Measurements from ENCODE around the gene PLGRKT. TPM values are rescaled to one million over a fixed set of nuclear protein-coding genes. Genes with fewer than 3 reads are reported as not detected.
A peak's percentile ranks its signal among the peaks of the same experiment; 100 is the strongest.
"Not testable (repeated sequence)": the region's sequence is repeated elsewhere in the genome, so short reads cannot be mapped to it uniquely, and the experiment has no call there.

Gene PLGRKT
- polyA plus RNA-seq, 1 donor, result 31.4 TPM

- peak; percentile 83 for DNase-seq
Observed at GRCh38 chr9:5450359-5451091, 12.8 kb upstream of the PLGRKT start, which contains the start of gene CD274. Gene CD274 (plus strand): TSS chr9:5450542. CDS start chr9:5456114, 5,572 bp downstream.

DNA sequence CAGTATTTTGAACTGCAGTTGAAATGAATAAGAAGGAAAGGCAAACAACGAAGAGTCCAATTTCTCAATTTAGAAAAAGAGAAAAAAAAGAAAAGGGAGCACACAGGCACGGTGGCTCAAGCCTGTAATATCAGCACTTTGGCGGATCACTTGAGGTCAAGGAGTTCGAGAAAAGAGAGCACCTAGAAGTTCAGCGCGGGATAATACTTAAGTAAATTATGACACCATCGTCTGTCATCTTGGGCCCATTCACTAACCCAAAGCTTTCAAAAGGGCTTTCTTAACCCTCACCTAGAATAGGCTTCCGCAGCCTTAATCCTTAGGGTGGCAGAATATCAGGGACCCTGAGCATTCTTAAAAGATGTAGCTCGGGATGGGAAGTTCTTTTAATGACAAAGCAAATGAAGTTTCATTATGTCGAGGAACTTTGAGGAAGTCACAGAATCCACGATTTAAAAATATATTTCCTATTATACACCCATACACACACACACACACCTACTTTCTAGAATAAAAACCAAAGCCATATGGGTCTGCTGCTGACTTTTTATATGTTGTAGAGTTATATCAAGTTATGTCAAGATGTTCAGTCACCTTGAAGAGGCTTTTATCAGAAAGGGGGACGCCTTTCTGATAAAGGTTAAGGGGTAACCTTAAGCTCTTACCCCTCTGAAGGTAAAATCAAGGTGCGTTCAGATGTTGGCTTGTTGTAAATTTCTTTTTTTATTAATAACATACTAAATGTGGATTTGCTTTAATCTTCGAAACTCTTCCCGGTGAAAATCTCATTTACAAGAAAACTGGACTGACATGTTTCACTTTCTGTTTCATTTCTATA, 12.0 kb upstream of the PLGRKT start:
- DNase-seq, result peak; percentile 19

- DNase-seq, result no peak
Observed at GRCh38 chr9:5448461-5449435, 11.0 kb upstream of the PLGRKT start.

DNA sequence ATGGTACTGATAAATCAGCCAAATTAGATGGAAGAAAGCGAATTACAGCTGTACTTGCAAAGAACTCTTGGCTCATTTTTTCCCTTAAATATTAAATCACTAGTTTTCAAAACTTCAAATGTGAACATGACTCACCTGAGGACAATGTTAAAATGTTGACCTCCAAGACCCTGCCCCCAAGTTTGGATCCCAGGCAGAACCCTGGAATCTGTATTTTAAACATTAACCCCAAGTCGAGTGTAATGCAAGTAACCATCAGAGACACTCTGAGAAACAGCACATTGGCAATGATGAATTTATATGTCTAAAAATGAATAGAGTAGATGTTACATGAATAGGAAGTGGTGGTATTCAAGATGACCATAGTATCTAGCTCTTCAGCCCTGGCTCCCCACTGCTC, 10.3 kb upstream of the PLGRKT start:
- DNase-seq, result no peak

GRCh38 chr9:5447337-5447736, 9.6 kb upstream of the PLGRKT start:
- no peak for DNase-seq

DNA sequence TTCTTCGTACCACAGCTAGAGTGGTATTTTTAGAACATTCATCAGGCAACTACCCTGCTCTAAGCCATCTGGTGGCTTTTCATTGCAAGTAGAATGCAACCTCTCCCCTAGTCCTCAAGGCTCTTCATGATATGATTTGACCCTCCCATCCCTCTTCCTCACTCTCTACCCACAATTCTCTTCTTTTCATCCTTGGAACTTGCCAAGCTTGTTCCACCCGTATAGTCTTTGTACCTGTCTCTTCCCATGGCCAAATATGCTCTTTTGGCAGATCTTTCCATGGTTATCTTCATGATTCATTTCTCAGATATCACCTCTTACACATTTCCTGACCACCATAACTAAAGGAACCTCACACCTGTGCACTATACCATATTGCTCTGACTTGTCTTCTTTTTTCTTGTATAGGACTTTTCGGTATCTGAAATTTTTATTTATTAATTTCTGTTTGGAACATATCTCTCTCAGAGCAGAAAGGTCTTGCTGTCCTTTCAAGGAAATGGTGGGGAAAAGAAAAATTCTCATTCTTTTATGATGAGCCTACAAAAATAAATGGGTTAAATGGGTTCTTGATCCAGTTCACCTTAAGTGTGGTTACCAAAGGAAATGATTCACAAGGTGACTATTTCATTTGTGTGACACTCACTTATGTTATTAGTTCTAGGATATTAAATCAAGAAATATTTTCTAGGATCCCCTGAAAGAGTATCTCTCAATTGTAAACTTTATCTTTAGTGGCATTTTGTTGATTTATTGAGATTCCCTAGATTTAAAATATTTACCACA, 8.9 kb upstream of the PLGRKT start:
- DNase-seq, result no peak

GRCh38 chr9:5445886-5446285, 8.2 kb upstream of the PLGRKT start:
- no peak for DNase-seq

- DNase-seq, result not testable (repeated sequence)
Observed at GRCh38 chr9:5445096-5445495, 7.4 kb upstream of the PLGRKT start.

GRCh38 chr9:5443850-5444249, 6.1 kb upstream of the PLGRKT start:
- DNase-seq, result no peak

- no peak for DNase-seq
Observed at GRCh38 chr9:5442400-5443011, 4.8 kb upstream of the PLGRKT start.

DNA sequence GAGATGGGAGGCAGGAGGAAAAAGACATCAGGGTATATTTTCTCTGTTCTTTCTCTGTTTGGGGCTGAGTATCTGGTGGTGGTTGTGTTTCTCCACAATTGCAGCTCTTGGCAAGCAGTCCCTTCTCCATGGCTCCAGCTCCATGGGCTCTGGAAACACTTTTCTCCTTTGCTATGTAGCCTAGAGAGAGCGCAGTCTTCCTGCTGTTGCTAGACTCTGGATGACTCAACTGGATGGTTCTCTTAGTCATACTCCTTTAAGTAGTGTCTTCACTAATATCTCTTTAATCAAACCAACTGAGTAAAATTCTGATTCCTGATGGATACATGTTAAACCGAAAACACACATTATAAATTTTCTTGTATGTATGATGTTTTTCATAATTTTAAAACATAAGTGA, 3.3 kb upstream of the PLGRKT start:
- DNase-seq, result no peak

DNA sequence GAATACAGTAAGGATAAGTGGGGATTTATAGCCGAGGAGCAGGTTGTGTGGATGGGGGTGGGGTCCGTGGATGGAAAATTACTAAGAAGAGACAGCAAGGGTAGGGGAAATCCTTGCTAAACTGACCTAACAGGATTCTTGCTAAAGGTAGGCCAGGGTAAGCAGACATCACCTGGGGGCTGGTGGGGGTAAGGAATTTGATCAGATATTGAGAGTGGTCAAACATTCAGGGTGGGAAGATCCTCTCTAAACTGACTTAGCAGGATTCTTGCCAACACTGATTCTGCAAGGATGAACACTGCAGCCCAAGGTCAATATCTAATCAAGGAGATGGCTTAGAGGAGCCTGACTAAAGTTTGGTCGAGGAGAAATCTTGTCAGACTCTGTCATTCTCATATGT, 2.7 kb upstream of the PLGRKT start:
- no peak for DNase-seq

DNA sequence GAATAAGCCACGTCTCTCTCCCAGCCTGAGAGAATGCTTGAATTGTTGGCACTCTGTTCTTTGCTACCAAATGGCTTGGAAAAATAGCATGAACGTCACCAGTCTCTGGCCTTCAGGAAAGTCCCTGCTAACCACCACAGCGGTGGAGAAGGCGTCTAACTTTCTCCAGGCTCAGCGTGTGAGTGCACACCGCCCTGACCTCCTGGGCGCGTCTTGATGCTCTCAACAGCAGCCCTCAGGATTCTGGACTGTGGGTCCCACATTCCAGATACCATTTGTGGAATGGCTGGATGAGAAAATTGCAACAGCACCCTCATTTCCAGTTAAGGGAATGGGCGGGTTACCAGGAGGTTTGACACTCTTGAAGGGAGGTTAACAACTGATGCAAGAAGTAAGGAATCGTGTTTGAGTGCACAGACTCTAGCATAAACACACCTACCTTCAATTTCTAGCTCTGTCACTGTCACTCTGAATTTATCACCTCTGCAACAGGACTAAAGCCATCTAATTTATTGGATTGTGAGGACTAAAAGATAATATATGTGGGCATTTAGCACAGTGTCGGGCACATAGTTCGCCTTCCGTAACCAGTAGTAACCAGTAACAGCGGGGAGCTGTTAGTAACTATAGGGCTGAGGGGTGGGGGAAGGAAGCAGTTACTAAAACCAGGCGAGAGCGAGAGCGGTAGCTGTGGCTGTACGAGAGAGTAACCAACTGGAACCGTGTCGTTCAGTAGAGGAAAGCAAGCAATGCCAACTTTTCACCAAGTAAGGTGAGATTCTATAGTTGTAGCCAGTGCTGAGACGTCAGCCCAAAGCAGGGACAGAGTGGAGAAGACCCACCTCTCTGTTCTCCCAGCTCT, 807 bp upstream of the PLGRKT start:
- DNase-seq, result no peak

DNA sequence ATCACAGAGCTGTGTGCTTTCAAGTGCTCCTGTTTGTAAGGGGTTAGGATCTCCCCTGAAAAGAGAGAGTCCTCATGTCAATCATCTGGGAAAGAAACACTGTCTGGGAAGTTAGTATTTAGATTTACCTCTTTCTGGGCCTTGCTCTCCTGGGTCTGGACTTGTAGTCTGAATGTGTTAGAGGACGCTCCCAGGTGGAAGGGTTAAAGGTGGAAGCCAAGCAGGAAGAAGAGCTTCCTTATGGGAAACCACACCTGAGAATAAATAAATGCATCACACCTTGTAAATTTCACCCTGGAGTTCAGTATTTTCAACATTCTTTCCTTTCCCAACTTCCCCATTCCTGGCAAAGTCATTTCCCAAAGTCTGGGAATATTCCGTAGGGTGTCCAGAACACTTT, 1.3 kb downstream of the PLGRKT start:
- DNase-seq, result no peak

- DNase-seq, result no peak
Observed at GRCh38 chr9:5435912-5436311, 1.8 kb downstream of the PLGRKT start.

DNA sequence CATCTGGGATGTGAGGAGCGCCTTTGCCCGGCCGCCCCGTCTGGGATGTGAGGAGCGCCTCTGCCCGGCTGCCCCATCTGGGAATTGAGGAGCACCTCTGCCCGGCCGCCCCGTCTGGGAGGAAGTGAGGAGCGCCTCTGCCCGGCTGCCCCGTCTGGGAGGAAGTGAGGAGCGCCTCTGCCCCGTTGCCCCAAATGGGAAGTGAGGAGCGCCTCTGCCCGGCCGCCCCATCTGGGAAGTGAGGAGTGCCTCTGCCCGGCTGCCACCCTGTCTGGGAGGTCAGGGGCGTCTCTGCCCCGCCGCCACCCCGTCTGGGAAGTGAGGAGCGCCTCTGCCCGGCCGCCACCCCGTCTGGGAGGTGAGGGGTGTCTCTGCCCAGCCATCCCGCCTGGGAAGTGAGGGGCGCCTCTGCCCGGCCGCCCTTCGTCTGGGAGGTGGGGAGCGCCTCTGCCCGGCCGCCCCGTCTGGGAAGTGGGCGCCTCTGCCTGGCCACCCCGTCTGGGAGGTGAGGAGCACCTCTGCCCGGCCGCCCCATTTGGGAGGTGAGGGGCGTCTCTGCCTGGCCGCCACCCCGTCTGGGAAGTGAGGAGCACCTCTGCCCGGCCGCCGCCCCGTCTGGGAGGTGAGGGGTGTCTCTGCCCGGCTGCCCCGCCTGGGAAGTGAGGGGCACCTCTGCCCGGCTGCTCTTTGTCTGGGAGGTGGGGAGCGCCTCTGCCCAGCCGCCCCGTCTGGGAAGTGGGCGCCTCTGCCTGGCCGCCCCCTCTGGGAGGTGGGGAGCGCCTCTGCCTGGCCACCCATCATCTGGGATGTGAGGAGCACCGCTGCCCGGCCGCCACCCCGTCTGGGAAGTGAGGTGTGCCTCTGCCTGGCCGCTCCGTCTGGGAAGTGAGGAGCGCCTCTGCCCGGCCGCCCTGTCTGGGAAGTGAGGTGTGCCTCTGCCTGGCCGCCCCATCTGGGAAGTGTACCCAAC, 3.6 kb downstream of the PLGRKT start:
- not testable (repeated sequence) for DNase-seq

DNA sequence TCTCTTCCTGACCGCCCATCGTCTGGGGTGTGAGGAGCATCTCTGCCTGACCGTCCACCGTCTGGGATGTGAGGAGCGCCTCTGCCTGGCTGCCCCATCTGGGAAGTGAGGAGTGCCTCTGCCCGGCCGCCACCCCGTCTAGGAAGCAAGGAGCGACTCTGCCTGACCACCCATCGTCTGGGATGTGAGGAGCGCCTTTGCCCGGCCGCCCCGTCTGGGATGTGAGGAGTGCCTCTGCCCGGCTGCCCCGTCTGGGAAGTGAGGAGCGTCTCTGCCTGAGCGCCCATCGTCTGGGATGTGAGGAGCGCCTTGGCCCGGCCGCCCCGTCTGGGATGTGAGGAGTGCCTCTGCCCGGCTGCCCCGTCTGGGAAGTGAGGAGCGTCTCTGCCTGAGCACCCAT, 4.4 kb downstream of the PLGRKT start:
- DNase-seq, result not testable (repeated sequence)

- not testable (repeated sequence) for DNase-seq
Observed at GRCh38 chr9:5432890-5433289, 4.8 kb downstream of the PLGRKT start.

DNA sequence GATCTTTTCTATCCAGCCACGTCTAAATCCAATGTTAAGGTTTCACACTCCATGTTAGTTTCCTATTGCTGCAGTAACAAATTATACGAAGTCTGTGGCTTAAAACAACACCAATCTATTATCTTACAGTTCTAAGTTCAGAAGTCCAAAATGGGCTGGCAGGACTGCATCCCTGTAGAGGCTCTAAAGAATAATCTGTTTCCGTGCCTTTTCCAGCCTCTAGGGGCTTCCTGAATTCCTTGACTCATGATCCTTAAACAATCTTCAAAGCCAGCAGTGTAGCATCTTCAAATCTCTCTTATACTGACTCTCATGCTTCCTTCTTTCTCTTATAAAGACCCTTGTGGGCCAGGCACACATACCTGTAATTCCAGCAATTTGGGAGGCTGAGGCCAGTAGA, 6.8 kb downstream of the PLGRKT start:
- no peak for DNase-seq

Data from hindlimb muscle (tissue), 1 donor.